Cardiac septum (tissue), 1 donor: Measurements from ENCODE around the gene TAC4. TPM values are rescaled to one million over a fixed set of nuclear protein-coding genes. Genes with fewer than 3 reads are reported as not detected.

Experiments used
- DNase-seq: peaks from one replicate; pipeline ENCODE4 v3.0.0-alpha.2; 2020; ENCODE audit warnings: low spot score
- intact Hi-C: fragments of 100-400 bp; cut with DNase I; formaldehyde crosslinking; loops from one replicate; pipeline ENCODE4 v1.14.0; 2022
- total RNA-seq: library from RNA; stranded (reverse); fragmentation: NEBNext Ultra II Directional; extraction: Animal tissue kit (Norgen Biotek cat#: 25700); gene quantifications from one replicate; pipeline ENCODE4 v1.2.1, GENCODE V29; 2021
- donor health status: DM: no; HTN: no; CAD: no.

The TAC4 gene
- total RNA-seq, 1 donor from 2014 or later: 1.7 TPM

- DNase-seq: no peak
- intact Hi-C loops: no loop called here
Measured at GRCh38 chr17:49874911-49875310, 27.0 kb upstream of the TAC4 start.

GRCh38 chr17:49873926-49874325 is 26.1 kb upstream of the TAC4 start:
- intact Hi-C loops: no loop called here
- no peak for DNase-seq

GRCh38 chr17:49873466-49873865 is 25.6 kb upstream of the TAC4 start:
- DNase-seq: no peak
- intact Hi-C loops: no loop called here

GRCh38 chr17:49872754-49873377 is 25.0 kb upstream of the TAC4 start:
- intact Hi-C loops: no loop called here

GRCh38 chr17:49871211-49871610 is 23.3 kb upstream of the TAC4 start:
- intact Hi-C loops: no loop called here

More at GRCh38 chr17:49872754-49873377, 25.0 kb upstream of the TAC4 start:
- no peak for DNase-seq

GRCh38 chr17:49870298-49870697 is 22.4 kb upstream of the TAC4 start:
- no peak for DNase-seq
- intact Hi-C loops: no loop called here

More at GRCh38 chr17:49871211-49871610, 23.3 kb upstream of the TAC4 start:
- DNase-seq: no peak

GRCh38 chr17:49869038-49869374 is 21.1 kb upstream of the TAC4 start:
- intact Hi-C loops: no loop called here
- DNase-seq: no peak

- no peak for DNase-seq
- intact Hi-C loops: no loop called here
Measured at GRCh38 chr17:49866882-49867413, 19.1 kb upstream of the TAC4 start.

- no peak for DNase-seq
- intact Hi-C loops: no loop called here
Measured at GRCh38 chr17:49866019-49866380, 18.1 kb upstream of the TAC4 start.

- DNase-seq: no peak
- intact Hi-C loops: no loop called here
Measured at GRCh38 chr17:49862781-49863331, 15.0 kb upstream of the TAC4 start.

GRCh38 chr17:49861150-49861884 is 13.4 kb upstream of the TAC4 start:
- DNase-seq: no peak
- intact Hi-C loops: loop anchor here (1.0 kb wide), 1 partner anchor 137 kb away; no protein-coding TSS in a partner anchor

GRCh38 chr17:49859991-49860953 is 12.4 kb upstream of the TAC4 start:
- intact Hi-C loops: no loop called here
- DNase-seq: no peak

- intact Hi-C loops: no loop called here
- no peak for DNase-seq
Measured at GRCh38 chr17:49858796-49859195, 10.9 kb upstream of the TAC4 start.

GRCh38 chr17:49854126-49854525 is 6.3 kb upstream of the TAC4 start:
- intact Hi-C loops: loop anchor here (5.0 kb wide), 1 partner anchor 147 kb away; the partner anchor contains the start of gene SLC35B1
- DNase-seq: no peak

GRCh38 chr17:49853470-49854015 is 5.7 kb upstream of the TAC4 start:
- no peak for DNase-seq

GRCh38 chr17:49851387-49852291 is 3.8 kb upstream of the TAC4 start:
- intact Hi-C loops: loop anchor here (1.0 to 5.0 kb wide), 3 partner anchors 63 to 281 kb away; partner anchors contain the start of genes KAT7 and SLC35B1
- DNase-seq: peak; percentile 89

More at GRCh38 chr17:49853470-49854015, 5.7 kb upstream of the TAC4 start:
- intact Hi-C loops: loop anchor here (5.0 kb wide), 1 partner anchor 146 kb away; the partner anchor contains the start of gene SLC35B1

GRCh38 chr17:49850772-49851386 is 3.0 kb upstream of the TAC4 start:
- intact Hi-C loops: loop anchor here (1.0 to 5.0 kb wide), 3 partner anchors 63 to 280 kb away; partner anchors contain the start of genes KAT7 and SLC35B1
- no peak for DNase-seq
